ENCODE results near the gene TRIM31.

The TRIM31 gene

DNA sequence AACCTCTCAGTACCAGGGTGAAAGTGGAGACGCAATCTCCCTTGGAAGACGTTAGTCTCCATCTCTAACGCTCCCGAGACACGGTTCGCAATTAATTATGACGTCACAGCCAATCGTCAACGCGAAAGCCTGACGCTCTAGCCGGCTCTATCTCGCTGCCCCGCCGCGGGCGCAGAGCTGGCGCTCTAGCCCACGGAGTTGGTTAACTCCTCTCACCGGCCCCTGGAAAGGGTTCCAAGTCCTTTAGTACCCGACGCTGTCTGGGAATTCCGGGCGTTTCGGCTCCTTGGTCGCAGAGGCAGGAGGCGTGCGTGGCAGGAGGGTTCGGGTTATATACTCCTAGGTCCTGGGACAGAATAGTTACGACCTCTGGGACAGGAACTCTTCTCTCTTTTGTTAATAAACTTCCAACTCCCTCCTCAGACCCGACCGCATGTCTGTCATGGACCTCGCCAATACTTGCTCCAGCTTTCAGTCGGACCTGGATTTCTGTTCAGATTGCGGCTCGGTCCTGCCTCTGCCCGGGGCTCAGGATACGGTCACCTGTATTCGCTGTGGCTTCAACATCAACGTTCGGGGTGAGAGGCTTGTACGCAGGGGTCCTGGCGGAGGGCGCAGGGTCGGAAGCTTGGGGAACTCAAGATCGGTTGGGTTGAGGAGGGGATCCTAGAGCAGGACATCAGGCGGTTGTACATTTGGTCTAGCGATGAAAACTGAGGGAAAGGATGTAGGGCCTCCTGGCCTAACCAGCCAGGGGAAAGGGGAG lies 51.6 kb downstream of the TRIM31 start, which contains the start of gene POLR1H:
TSS of gene POLR1H (plus strand) at position 174 of the 766 bp plus-strand sequence. CDS start at position 434, 260 bp downstream.
- FAIRE-seq (peak; percentile 89), DNase-seq (ENCODE audit: insufficient read length, low spot score) (peak; percentile 63)

DNA sequence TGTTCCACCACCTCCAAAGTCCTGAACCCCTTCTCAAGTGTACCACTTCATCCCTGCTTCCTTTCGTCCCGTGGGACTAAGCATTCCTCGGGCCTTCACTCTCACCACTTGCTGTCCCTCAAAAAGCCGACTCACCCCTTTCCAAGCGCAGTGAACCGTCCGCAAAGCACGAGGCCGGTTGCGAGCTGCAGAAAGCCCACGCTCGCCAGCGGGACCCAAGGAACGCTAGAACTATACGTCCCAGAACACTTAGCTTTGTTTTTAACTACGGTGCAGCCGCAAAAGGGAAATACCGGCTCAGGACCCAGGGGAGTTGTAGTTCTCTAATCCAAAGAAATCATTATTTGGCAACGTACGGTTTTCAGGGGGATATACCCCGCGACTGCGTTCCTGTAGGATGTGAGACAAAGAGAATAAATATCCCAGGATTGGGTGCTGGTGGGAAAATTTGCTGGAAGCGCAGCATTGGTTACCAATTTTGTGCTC lies 52.2 kb downstream of the TRIM31 start:
- FAIRE-seq (no peak), DNase-seq (ENCODE audit: insufficient read length, low spot score) (no peak)

DNA sequence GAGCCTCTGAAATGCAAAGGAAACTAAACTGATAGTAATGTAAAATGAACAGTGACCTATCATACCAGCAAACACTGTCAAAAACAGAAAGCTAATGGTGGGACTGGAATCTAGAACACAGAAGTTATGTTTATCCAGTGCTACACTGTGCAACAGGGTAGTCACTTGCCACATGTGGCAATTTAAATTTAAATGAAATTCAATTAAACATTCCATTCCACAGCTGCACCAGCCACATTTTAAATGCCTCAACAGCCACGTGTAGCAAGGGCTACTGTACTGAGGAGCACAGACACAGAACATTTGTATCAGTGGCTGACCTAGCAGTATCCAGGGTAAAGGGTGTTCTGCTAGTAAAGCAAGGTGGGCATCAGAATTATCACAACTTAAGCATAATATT lies 57.4 kb downstream of the TRIM31 start:
- FAIRE-seq (no peak), DNase-seq (ENCODE audit: insufficient read length, low spot score) (no peak)

DNA sequence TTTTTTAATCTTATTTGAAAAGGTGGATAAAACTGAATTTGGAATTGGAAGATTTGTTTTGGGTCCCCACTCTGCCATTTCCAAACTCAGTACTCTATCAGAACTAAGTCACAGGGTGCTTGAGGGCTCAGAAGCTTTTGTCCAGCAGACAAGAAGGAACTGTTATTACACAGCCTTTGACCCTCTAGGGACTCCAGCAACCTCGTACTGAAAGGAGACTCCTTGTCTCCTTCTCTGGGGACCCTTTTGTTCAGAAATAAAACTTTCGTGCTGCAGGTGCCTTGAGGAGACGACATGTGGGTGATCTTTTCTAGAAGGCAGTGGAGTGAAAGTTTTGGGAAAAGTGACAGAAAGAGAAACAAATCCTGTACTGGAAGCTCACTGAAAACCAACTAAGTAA lies 59.2 kb downstream of the TRIM31 start:
- FAIRE-seq (no peak), DNase-seq (ENCODE audit: insufficient read length, low spot score) (no peak)
